H9 (cell line): ENCODE measurements around the gene COG3. TPM values are rescaled to one million over a fixed set of nuclear protein-coding genes. Genes with fewer than 3 reads are reported as not detected.

ENCODE experiments used
- DNase-seq: peaks from one replicate; pipeline ENCODE4 v3.0.0-alpha.2; 2017
- H2AFZ ChIP-seq: one replicate; pipeline ENCODE4 v1.6.1; 2013; ENCODE audit warnings: mild to moderate bottlenecking, low read length, control low read depth, moderate library complexity
- H2AK5ac ChIP-seq: 2 replicates; pipeline ENCODE4 v1.6.1; 2013; ENCODE audit warnings: low read length, control low read depth, mixed read lengths; ENCODE audit not compliant: insufficient read length
- H2BK120ac ChIP-seq: one replicate; pipeline ENCODE4 v1.6.1; 2013; ENCODE audit warnings: low read depth, mild to moderate bottlenecking, low read length, control low read depth, inconsistent platforms; ENCODE audit not compliant: poor library complexity, severe bottlenecking
- H2BK12ac ChIP-seq: 2 replicates; pipeline ENCODE4 v1.6.1; 2013; ENCODE audit warnings: low read length, control low read depth, mixed read lengths, low read depth; ENCODE audit not compliant: insufficient read length
- H2BK15ac ChIP-seq: 2 replicates; pipeline ENCODE4 v1.6.1; 2013; ENCODE audit warnings: low read depth, low read length, control low read depth
- H2BK20ac ChIP-seq: one replicate; pipeline ENCODE4 v1.6.1; 2013; ENCODE audit warnings: low read depth, mild to moderate bottlenecking, low read length, control low read depth, inconsistent platforms; ENCODE audit not compliant: poor library complexity, severe bottlenecking
- H2BK5ac ChIP-seq: 2 replicates; pipeline ENCODE4 v1.6.1; 2013; ENCODE audit warnings: low read length, control low read depth, mixed read lengths; ENCODE audit not compliant: insufficient read length
- H3K14ac ChIP-seq: 2 replicates; pipeline ENCODE4 v1.6.1; 2013; ENCODE audit warnings: low read length, control low read depth; ENCODE audit not compliant: insufficient read depth
- H3K18ac ChIP-seq: 2 replicates; pipeline ENCODE4 v1.6.1; 2013; ENCODE audit warnings: low read depth, mild to moderate bottlenecking, mixed read lengths, low read length, control low read depth; ENCODE audit not compliant: insufficient read length
- H3K23ac ChIP-seq: 2 replicates; pipeline ENCODE4 v1.6.1; 2013; ENCODE audit warnings: low read length, control low read depth, mixed read lengths, low read depth; ENCODE audit not compliant: insufficient read length
- H3K23me2 ChIP-seq: 2 replicates; pipeline ENCODE4 v1.6.1; 2013; ENCODE audit warnings: low read depth, mild to moderate bottlenecking, mixed read lengths, low read length, control low read depth; ENCODE audit not compliant: insufficient read length, poor library complexity, severe bottlenecking
- H3K27ac ChIP-seq: 2 replicates; pipeline ENCODE4 v1.5.1; 2013; ENCODE audit warnings: low read length, control low read depth, mixed read lengths, low read depth; ENCODE audit not compliant: insufficient read length
- H3K27me3 ChIP-seq: 2 replicates; pipeline ENCODE4 v1.6.1; 2013; ENCODE audit warnings: low read length, control low read depth, inconsistent platforms; ENCODE audit not compliant: insufficient read depth
- H3K4ac ChIP-seq: 2 replicates; pipeline ENCODE4 v1.6.1; 2013; ENCODE audit warnings: low read depth, mild to moderate bottlenecking, control low read depth, inconsistent platforms, low read length, moderate library complexity
- H3K4me1 ChIP-seq: 2 replicates; pipeline ENCODE4 v1.6.1; 2013; ENCODE audit warnings: low read length, control low read depth, inconsistent platforms; ENCODE audit not compliant: insufficient read depth
- H3K4me2 ChIP-seq: 2 replicates; pipeline ENCODE4 v1.6.1; 2013; ENCODE audit warnings: low read length, control low read depth, mixed read lengths; ENCODE audit not compliant: insufficient read length, insufficient read depth
- H3K56ac ChIP-seq: 2 replicates; pipeline ENCODE4 v1.6.1; 2013; ENCODE audit warnings: low read depth, mild to moderate bottlenecking, mixed read lengths, low read length, control low read depth; ENCODE audit not compliant: insufficient read length
- H3K79me1 ChIP-seq: 2 replicates; pipeline ENCODE4 v1.6.1; 2013; ENCODE audit warnings: low read depth, mild to moderate bottlenecking, moderate library complexity, low read length, control low read depth, inconsistent platforms; ENCODE audit not compliant: insufficient read depth, poor library complexity, severe bottlenecking
- H3K79me2 ChIP-seq: 2 replicates; pipeline ENCODE4 v1.6.1; 2013; ENCODE audit warnings: low read length, control low read depth, inconsistent platforms; ENCODE audit not compliant: insufficient read depth
- H3K9ac ChIP-seq: 2 replicates; pipeline ENCODE4 v1.6.1; 2013; ENCODE audit warnings: low read length, control low read depth, mixed read lengths; ENCODE audit not compliant: insufficient read length; ENCODE audit errors: extremely low read depth
- H3K9me3 ChIP-seq: one replicate; pipeline ENCODE4 v1.6.1; 2013; ENCODE audit warnings: low read depth, low read length, inconsistent platforms; ENCODE audit not compliant: control insufficient read depth
- H3T11ph ChIP-seq: one replicate; pipeline ENCODE4 v1.6.1; 2013; ENCODE audit warnings: mild to moderate bottlenecking, low read length, control low read depth, inconsistent platforms
- H4K20me1 ChIP-seq: one replicate; pipeline ENCODE4 v1.6.1; 2013; ENCODE audit not compliant: control insufficient read depth, insufficient read length, insufficient read depth
- H4K5ac ChIP-seq: 2 replicates; pipeline ENCODE4 v1.6.1; 2013; ENCODE audit warnings: low read depth, mild to moderate bottlenecking, mixed read lengths, low read length, control low read depth; ENCODE audit not compliant: insufficient read length
- H4K8ac ChIP-seq: replicated peaks from 2 replicates; pipeline ENCODE4 v1.6.1; 2013; ENCODE audit warnings: low read length, control low read depth, mixed read lengths, low read depth; ENCODE audit not compliant: insufficient read length
- H4K91ac ChIP-seq: 2 replicates; pipeline ENCODE4 v1.6.1; 2013; ENCODE audit warnings: low read depth, mild to moderate bottlenecking, moderate library complexity, mixed read lengths, low read length, control low read depth; ENCODE audit not compliant: insufficient read length
- H3K27ac Mint-ChIP-seq, 3 experiments: 2 replicates in 2 of 3; 3 replicates in 1 of 3; pipeline ENCODE4 v1.8.0; 2020 to 2021; ENCODE audit warnings: mixed read lengths in 3 of 3, mild to moderate bottlenecking in 1 of 3, moderate library complexity in 1 of 3
- H3K27me3 Mint-ChIP-seq: 2 replicates; pipeline ENCODE4 v1.8.0; 2021; ENCODE audit warnings: low read depth, mild to moderate bottlenecking, moderate library complexity, mixed read lengths
- H3K36me3 Mint-ChIP-seq, 3 experiments: 2 replicates in 2 of 3; 3 replicates in 1 of 3; pipeline ENCODE4 v1.8.0; 2020 to 2021; ENCODE audit warnings: low read depth in 3 of 3, mixed read lengths in 3 of 3; ENCODE audit not compliant: insufficient read depth in 1 of 3
- H3K4me1 Mint-ChIP-seq, 2 experiments: 2 replicates each; pipeline ENCODE4 v1.8.0; 2020; ENCODE audit warnings: mixed read lengths in 2 of 2
- H3K4me3 Mint-ChIP-seq, 2 experiments: 2 replicates in 1 of 2; 3 replicates in 1 of 2; pipeline ENCODE4 v1.8.0; 2020 to 2021; ENCODE audit warnings: mild to moderate bottlenecking in 2 of 2, mixed read lengths in 2 of 2, moderate library complexity in 1 of 2
- H3K9me3 Mint-ChIP-seq, 2 experiments: 2 replicates in 1 of 2; 3 replicates in 1 of 2; pipeline ENCODE4 v1.8.0; 2020; ENCODE audit warnings: mild to moderate bottlenecking in 2 of 2, mixed read lengths in 2 of 2, moderate library complexity in 1 of 2
- WGBS: extraction: QIAGEN DNeasy Blood & Tissue Kit; methylation state at CpG from one replicate; pipeline ENCODE4 v1.1.7; 2013; ENCODE audit warnings: missing lambda C conversion rate, low lambda C conversion rate, mixed read lengths; ENCODE audit not compliant: insufficient read length; ENCODE audit errors: extremely low coverage; 5-methylcytosine and 5-hydroxymethylcytosine counted together
- total RNA-seq: library from RNA; stranded (reverse); gene quantifications from 2 replicates; pipeline ENCODE4 v1.2.1, GENCODE V29; 2021
- TF ChIP-seq, protein P1 (sequence below): fragments of 200-600 bp; sonication (generic); conservative IDR thresholded peaks from 3 replicates; pipeline ENCODE4 v1.8.0; 2021; ENCODE audit warnings: antibody characterized with exemption, mild to moderate bottlenecking

The COG3 gene
- total RNA-seq, 1 experiment from 2014 or later: 16.5 TPM

GRCh38 chr13:45487604-45488003 is 22.9 kb downstream of the COG3 start:
- H2BK5ac ChIP-seq: no peak overlapping the region
- H4K91ac ChIP-seq: no peak overlapping the region
- no peak overlapping the region for H3K18ac ChIP-seq
- no peak overlapping the region for H2BK12ac ChIP-seq
- no peak overlapping the region for H3K9ac ChIP-seq
- no peaks in the 10 kb centered on the region for H3K27me3 Mint-ChIP-seq
- no peak overlapping the region for H3K4ac ChIP-seq
- H3T11ph ChIP-seq: no peak overlapping the region
- H3K79me2 ChIP-seq: no peaks in the 10 kb centered on the region
- H2BK20ac ChIP-seq: no peak overlapping the region
- no peak for DNase-seq
- WGBS: no CpG with 5 or more reads among the region's 1 CpG
- TF ChIP-seq, protein P1, sequence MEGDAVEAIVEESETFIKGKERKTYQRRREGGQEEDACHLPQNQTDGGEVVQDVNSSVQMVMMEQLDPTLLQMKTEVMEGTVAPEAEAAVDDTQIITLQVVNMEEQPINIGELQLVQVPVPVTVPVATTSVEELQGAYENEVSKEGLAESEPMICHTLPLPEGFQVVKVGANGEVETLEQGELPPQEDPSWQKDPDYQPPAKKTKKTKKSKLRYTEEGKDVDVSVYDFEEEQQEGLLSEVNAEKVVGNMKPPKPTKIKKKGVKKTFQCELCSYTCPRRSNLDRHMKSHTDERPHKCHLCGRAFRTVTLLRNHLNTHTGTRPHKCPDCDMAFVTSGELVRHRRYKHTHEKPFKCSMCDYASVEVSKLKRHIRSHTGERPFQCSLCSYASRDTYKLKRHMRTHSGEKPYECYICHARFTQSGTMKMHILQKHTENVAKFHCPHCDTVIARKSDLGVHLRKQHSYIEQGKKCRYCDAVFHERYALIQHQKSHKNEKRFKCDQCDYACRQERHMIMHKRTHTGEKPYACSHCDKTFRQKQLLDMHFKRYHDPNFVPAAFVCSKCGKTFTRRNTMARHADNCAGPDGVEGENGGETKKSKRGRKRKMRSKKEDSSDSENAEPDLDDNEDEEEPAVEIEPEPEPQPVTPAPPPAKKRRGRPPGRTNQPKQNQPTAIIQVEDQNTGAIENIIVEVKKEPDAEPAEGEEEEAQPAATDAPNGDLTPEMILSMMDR: no peak
- H4K8ac ChIP-seq: no peak overlapping the region
- H2AK5ac ChIP-seq: no peak overlapping the region
- H2BK120ac ChIP-seq: no peak overlapping the region
- no peaks in the 10 kb centered on the region for H3K27me3 ChIP-seq
- H3K9me3 ChIP-seq: peaks cover 7% of the 10 kb centered on the region
- no peak overlapping the region for H3K4me3 Mint-ChIP-seq
- no peak overlapping the region for H3K27ac Mint-ChIP-seq
- no peaks in the 10 kb centered on the region for H3K4me1 Mint-ChIP-seq
- H3K23me2 ChIP-seq: no peaks in the 10 kb centered on the region
- H3K9me3 Mint-ChIP-seq: peaks cover 10 to 11% of the 10 kb centered on the region in 2 experiments; a peak in 3 of 5 replicates
- H2BK15ac ChIP-seq: no peak overlapping the region
- no peaks in the 10 kb centered on the region for H4K20me1 ChIP-seq
- H3K36me3 Mint-ChIP-seq: peaks cover 28 to 53% (median 47%) of the 10 kb centered on the region in 3 experiments
- no peak overlapping the region for H4K5ac ChIP-seq
- no peaks in the 10 kb centered on the region for H3K79me1 ChIP-seq
- no peak overlapping the region for H2AFZ ChIP-seq
- no peak overlapping the region for H3K27ac ChIP-seq
- no peaks in the 10 kb centered on the region for H3K4me1 ChIP-seq
- no peak overlapping the region for H3K23ac ChIP-seq
- no peak overlapping the region for H3K14ac ChIP-seq
- H3K56ac ChIP-seq: no peak overlapping the region
- no peak overlapping the region for H3K4me2 ChIP-seq
